Measurements from ENCODE around the gene ACER3.
"Not testable (repeated sequence)": the region's sequence is repeated elsewhere in the genome, so short reads cannot be mapped to it uniquely, and the experiment has no call there.

ACER3 gene

GRCh38 chr11:76963417-76964168 is 102.9 kb downstream of the ACER3 start:
- not testable (repeated sequence) for H3K27me3 ChIP-seq (ENCODE audit: insufficient read depth, poor library complexity, severe bottlenecking); H3K4me3 ChIP-seq (replicated peaks; ENCODE audit: insufficient read depth, low read length); H3K27ac ChIP-seq (replicated peaks); DNase-seq (ENCODE audit: low read depth in 1 of 2, low spot score in 1 of 2)

DNA sequence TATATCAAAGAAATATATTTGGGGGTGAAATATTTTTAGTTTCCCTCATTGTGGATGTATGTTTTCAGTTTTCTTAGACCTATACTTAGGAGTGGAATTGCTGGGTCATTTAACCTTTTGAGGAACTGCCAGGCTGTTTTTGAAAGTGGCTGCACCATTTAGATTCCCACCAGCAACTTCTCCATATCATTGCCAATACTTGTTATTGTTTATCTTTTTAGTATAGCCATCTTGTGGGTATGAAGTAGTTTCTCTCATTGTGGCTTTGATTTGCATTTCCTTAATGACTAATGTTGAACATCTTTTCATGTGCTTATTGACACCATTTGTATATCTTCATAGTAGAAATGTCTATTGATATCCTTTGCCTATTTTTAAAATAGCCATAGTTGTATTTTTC is 111.3 kb downstream of the ACER3 start:
- no peak overlapping the region for H3K4me3 ChIP-seq (replicated peaks; ENCODE audit: insufficient read depth, low read length)
- no peak for DNase-seq (ENCODE audit: low read depth in 1 of 2, low spot score in 1 of 2)
- no peak for TF ChIP-seq GABPA (IDR thresholded peaks at IDR 0.05; ENCODE audit: low read depth)
- TF ChIP-seq POLR2AphosphoS5 (IDR thresholded peaks at IDR 0.05; ENCODE audit: low read depth) = no peak
- TF ChIP-seq SPI1 (IDR thresholded peaks at IDR 0.05; ENCODE audit: borderline replicate concordance, low read depth) = no peak
- TF ChIP-seq REST (IDR thresholded peaks at IDR 0.05; ENCODE audit: insufficient replicate concordance, low read depth) = no peak
- TF ChIP-seq, protein P1, sequence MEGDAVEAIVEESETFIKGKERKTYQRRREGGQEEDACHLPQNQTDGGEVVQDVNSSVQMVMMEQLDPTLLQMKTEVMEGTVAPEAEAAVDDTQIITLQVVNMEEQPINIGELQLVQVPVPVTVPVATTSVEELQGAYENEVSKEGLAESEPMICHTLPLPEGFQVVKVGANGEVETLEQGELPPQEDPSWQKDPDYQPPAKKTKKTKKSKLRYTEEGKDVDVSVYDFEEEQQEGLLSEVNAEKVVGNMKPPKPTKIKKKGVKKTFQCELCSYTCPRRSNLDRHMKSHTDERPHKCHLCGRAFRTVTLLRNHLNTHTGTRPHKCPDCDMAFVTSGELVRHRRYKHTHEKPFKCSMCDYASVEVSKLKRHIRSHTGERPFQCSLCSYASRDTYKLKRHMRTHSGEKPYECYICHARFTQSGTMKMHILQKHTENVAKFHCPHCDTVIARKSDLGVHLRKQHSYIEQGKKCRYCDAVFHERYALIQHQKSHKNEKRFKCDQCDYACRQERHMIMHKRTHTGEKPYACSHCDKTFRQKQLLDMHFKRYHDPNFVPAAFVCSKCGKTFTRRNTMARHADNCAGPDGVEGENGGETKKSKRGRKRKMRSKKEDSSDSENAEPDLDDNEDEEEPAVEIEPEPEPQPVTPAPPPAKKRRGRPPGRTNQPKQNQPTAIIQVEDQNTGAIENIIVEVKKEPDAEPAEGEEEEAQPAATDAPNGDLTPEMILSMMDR (IDR thresholded peaks at IDR 0.05; ENCODE audit: insufficient read depth, low read length) = no peak
- no peaks in the 10 kb centered on the region for H3K27me3 ChIP-seq (ENCODE audit: insufficient read depth, poor library complexity, severe bottlenecking)
- H3K27ac ChIP-seq (replicated peaks) = no peak overlapping the region

GRCh38 chr11:76974179-76974891 is 113.6 kb downstream of the ACER3 start:
- TF ChIP-seq REST (IDR thresholded peaks at IDR 0.05; ENCODE audit: insufficient replicate concordance, low read depth) (no peak), SPI1 (IDR thresholded peaks at IDR 0.05; ENCODE audit: borderline replicate concordance, low read depth) (no peak), POLR2AphosphoS5 (IDR thresholded peaks at IDR 0.05; ENCODE audit: low read depth) (no peak), GABPA (IDR thresholded peaks at IDR 0.05; ENCODE audit: low read depth) (no peak)
- TF ChIP-seq, protein P1 (IDR thresholded peaks at IDR 0.05; ENCODE audit: insufficient read depth, low read length) = no peak
- DNase-seq (ENCODE audit: low read depth in 1 of 2, low spot score in 1 of 2) = no peak
- Histone ChIP-seq H3K27ac (replicated peaks) (no peak overlapping the region), H3K4me3 (replicated peaks; ENCODE audit: insufficient read depth, low read length) (no peak overlapping the region), H3K27me3 (ENCODE audit: insufficient read depth, poor library complexity, severe bottlenecking) (no peaks in the 10 kb centered on the region)

- Histone ChIP-seq H3K27me3 (ENCODE audit: insufficient read depth, poor library complexity, severe bottlenecking) (no peaks in the 10 kb centered on the region), H3K27ac (replicated peaks) (no peak overlapping the region), H3K4me3 (replicated peaks; ENCODE audit: insufficient read depth, low read length) (no peak overlapping the region)
- no peak for DNase-seq (ENCODE audit: low read depth in 1 of 2, low spot score in 1 of 2)
- TF ChIP-seq SPI1 (IDR thresholded peaks at IDR 0.05; ENCODE audit: borderline replicate concordance, low read depth) (no peak), GABPA (IDR thresholded peaks at IDR 0.05; ENCODE audit: low read depth) (no peak), POLR2AphosphoS5 (IDR thresholded peaks at IDR 0.05; ENCODE audit: low read depth) (no peak), REST (IDR thresholded peaks at IDR 0.05; ENCODE audit: insufficient replicate concordance, low read depth) (no peak)
- TF ChIP-seq, protein P1 (IDR thresholded peaks at IDR 0.05; ENCODE audit: insufficient read depth, low read length) = no peak
Measured at GRCh38 chr11:76975513-76975912, 114.8 kb downstream of the ACER3 start.

All from HL-60 (cell line).